GM23338 (cell line): ENCODE data around the gene FGGY. TPM values are rescaled to one million over a fixed set of nuclear protein-coding genes. Genes with fewer than 3 reads are reported as not detected.

ENCODE experiments used
- ATAC-seq: fragments of 200-7000 bp; cut with Tn5 transposase; 3 replicates; pipeline ENCODE4 v1.9.1; 2020
- DNase-seq: peaks from one replicate; pipeline ENCODE4 v3.0.0-alpha.2; 2015; ENCODE audit warnings: low spot score
- H2AFZ ChIP-seq: fragments of 200-600 bp; sonication (generic); 2 replicates; pipeline ENCODE4 v1.8.0; 2016; ENCODE audit warnings: antibody characterized with exemption, mild to moderate bottlenecking, moderate library complexity
- H3F3A ChIP-seq: fragments of 200-600 bp; sonication (generic); replicated peaks from 2 replicates; pipeline ENCODE4 v1.8.0; 2017; ENCODE audit warnings: antibody characterized with exemption, mixed run types, low read depth
- H3K27ac ChIP-seq: fragments of 200-600 bp; sonication (generic); 2 replicates; pipeline ENCODE4 v1.6.1; 2016; ENCODE audit warnings: low read depth
- H3K27me3 ChIP-seq: fragments of 200-600 bp; sonication (generic); 2 replicates; pipeline ENCODE4 v1.8.0; 2016; ENCODE audit warnings: mild to moderate bottlenecking, mixed run types, moderate library complexity; ENCODE audit not compliant: insufficient read depth
- H3K36me3 ChIP-seq: fragments of 200-600 bp; sonication (generic); 2 replicates; pipeline ENCODE4 v1.8.0; 2016; ENCODE audit warnings: mild to moderate bottlenecking; ENCODE audit not compliant: insufficient read depth
- H3K4me1 ChIP-seq: fragments of 200-600 bp; sonication (generic); 2 replicates; pipeline ENCODE4 v1.8.0; 2016; ENCODE audit warnings: mild to moderate bottlenecking, moderate library complexity; ENCODE audit not compliant: insufficient read depth
- H3K4me2 ChIP-seq: fragments of 200-600 bp; sonication (generic); 2 replicates; pipeline ENCODE4 v1.7.1; 2017; ENCODE audit warnings: mixed run types
- H3K4me3 ChIP-seq: fragments of 200-600 bp; sonication (generic); 2 replicates; pipeline ENCODE4 v1.6.1; 2016; ENCODE audit warnings: mixed run types
- H3K79me2 ChIP-seq: fragments of 200-600 bp; sonication (generic); replicated peaks from 2 replicates; pipeline ENCODE4 v1.8.0; 2017; ENCODE audit warnings: mild to moderate bottlenecking; ENCODE audit not compliant: insufficient read depth
- H3K9me2 ChIP-seq: fragments of 200-600 bp; sonication (generic); 2 replicates; pipeline ENCODE4 v1.8.0; 2017; ENCODE audit not compliant: insufficient read depth
- H4K20me1 ChIP-seq: fragments of 200-600 bp; sonication (generic); replicated peaks from 2 replicates; pipeline ENCODE4 v1.8.0; 2017; ENCODE audit warnings: mild to moderate bottlenecking; ENCODE audit not compliant: insufficient read depth
- H3K27ac Mint-ChIP-seq: 2 replicates; pipeline ENCODE4 v1.8.0; 2020; ENCODE audit warnings: inconsistent platforms, mild to moderate bottlenecking, moderate library complexity, mixed read lengths
- H3K27me3 Mint-ChIP-seq: 3 replicates; pipeline ENCODE4 v1.8.0; 2022; ENCODE audit warnings: low read depth, mild to moderate bottlenecking, moderate library complexity, mixed read lengths, inconsistent platforms; ENCODE audit not compliant: insufficient read depth, poor library complexity
- H3K36me3 Mint-ChIP-seq: 3 replicates; pipeline ENCODE4 v1.8.0; 2021; ENCODE audit warnings: low read depth, mild to moderate bottlenecking, inconsistent platforms, moderate library complexity, mixed read lengths
- H3K4me1 Mint-ChIP-seq: 3 replicates; pipeline ENCODE4 v1.8.0; 2020; ENCODE audit warnings: mild to moderate bottlenecking, inconsistent platforms, mixed read lengths
- H3K4me3 Mint-ChIP-seq: 3 replicates; pipeline ENCODE4 v1.8.0; 2021; ENCODE audit warnings: moderate library complexity, mild to moderate bottlenecking, inconsistent platforms, mixed read lengths
- H3K9me3 Mint-ChIP-seq: 3 replicates; pipeline ENCODE4 v1.8.0; 2020; ENCODE audit warnings: moderate library complexity, mild to moderate bottlenecking, inconsistent platforms, mixed read lengths
- CREB1 ChIP-seq: fragments of 250-450 bp; sonication (Bioruptor Pico); IDR thresholded peaks from 2 replicates; pipeline ENCODE4 v1.5.0; 2020; ENCODE audit warnings: low read depth, mild to moderate bottlenecking, moderate library complexity
- EZH2 ChIP-seq: fragments of 200-600 bp; sonication (generic); IDR thresholded peaks from one replicate; pipeline ENCODE4 v1.8.0; 2017; ENCODE audit warnings: antibody characterized with exemption, mild to moderate bottlenecking, low read depth; ENCODE audit not compliant: unreplicated experiment
- EZH2phosphoT487 ChIP-seq: fragments of 200-600 bp; sonication (generic); IDR thresholded peaks from one replicate; pipeline ENCODE4 v1.8.1; 2018; ENCODE audit warnings: antibody characterized with exemption; ENCODE audit not compliant: unreplicated experiment
- JUNB ChIP-seq: IDR thresholded peaks from one replicate; pipeline ENCODE4 v1.6.1; 2016; ENCODE audit warnings: antibody characterized with exemption; ENCODE audit not compliant: unreplicated experiment
- NANOG ChIP-seq: IDR thresholded peaks from 2 replicates; pipeline ENCODE4 v1.6.1; 2016; ENCODE audit warnings: antibody characterized with exemption, borderline replicate concordance
- POLR2AphosphoS5 ChIP-seq: IDR thresholded peaks from 2 replicates; pipeline ENCODE4 v1.6.1; 2016; ENCODE audit warnings: antibody characterized with exemption, low read depth
- STAT1 ChIP-seq: IDR thresholded peaks from one replicate; pipeline ENCODE4 v1.6.1; 2016; ENCODE audit warnings: antibody characterized with exemption; ENCODE audit not compliant: unreplicated experiment
- ZNF114 ChIP-seq: fragments of 250-450 bp; sonication (Bioruptor Pico); IDR thresholded peaks from 2 replicates; pipeline ENCODE4 v1.5.0; 2020; ENCODE audit warnings: mild to moderate bottlenecking, moderate library complexity
- ZNF331 ChIP-seq: fragments of 250-450 bp; sonication (Bioruptor Pico); IDR thresholded peaks from 2 replicates; pipeline ENCODE4 v1.5.0; 2020; ENCODE audit warnings: low read depth, mild to moderate bottlenecking, moderate library complexity
- polyA plus RNA-seq: library from polyadenylated mRNA; unstranded; fragments of >200 nt; fragmentation: Nextera tagmentation; extraction: Ambion mirVana; gene quantifications from 2 replicates; pipeline ENCODE4 v1.2.1, GENCODE V29; 2016
- total RNA-seq: library from RNA; depleted of rRNA; stranded (reverse); fragments of >200 nt; shearing (Covaris generic); gene quantifications from 2 replicates; pipeline ENCODE4 v1.2.3, GENCODE V29; 2014
- TF ChIP-seq, protein P1 (sequence below): IDR thresholded peaks from 2 replicates; pipeline ENCODE4 v1.6.1; 2016; ENCODE audit warnings: antibody characterized with exemption
- TF ChIP-seq, protein P2 (sequence below): fragments of 250-450 bp; sonication (Bioruptor Pico); IDR thresholded peaks from 2 replicates; pipeline ENCODE4 v1.5.0; 2020; ENCODE audit warnings: mild to moderate bottlenecking, moderate library complexity
- TF ChIP-seq, protein P3 (sequence below), 2 experiments: fragments of 200-600 bp in 1 of 2; sonication (generic) in 1 of 2; conservative IDR thresholded peaks; 2 replicates each; pipeline versions ENCODE4 v1.5.1 to v1.6.1; 2016 to 2017; ENCODE audit warnings: antibody characterized with exemption in 2 of 2, low read depth in 2 of 2, mild to moderate bottlenecking in 2 of 2, moderate library complexity in 1 of 2
- TF ChIP-seq, protein P4 (sequence below): IDR thresholded peaks from one replicate; pipeline ENCODE4 v1.6.1; 2018; ENCODE audit warnings: antibody characterized with exemption; ENCODE audit not compliant: unreplicated experiment

FGGY gene
- total and polyA plus RNA-seq, 2 experiments from 2014 or later: 10.9 to 21.4 TPM

DNA sequence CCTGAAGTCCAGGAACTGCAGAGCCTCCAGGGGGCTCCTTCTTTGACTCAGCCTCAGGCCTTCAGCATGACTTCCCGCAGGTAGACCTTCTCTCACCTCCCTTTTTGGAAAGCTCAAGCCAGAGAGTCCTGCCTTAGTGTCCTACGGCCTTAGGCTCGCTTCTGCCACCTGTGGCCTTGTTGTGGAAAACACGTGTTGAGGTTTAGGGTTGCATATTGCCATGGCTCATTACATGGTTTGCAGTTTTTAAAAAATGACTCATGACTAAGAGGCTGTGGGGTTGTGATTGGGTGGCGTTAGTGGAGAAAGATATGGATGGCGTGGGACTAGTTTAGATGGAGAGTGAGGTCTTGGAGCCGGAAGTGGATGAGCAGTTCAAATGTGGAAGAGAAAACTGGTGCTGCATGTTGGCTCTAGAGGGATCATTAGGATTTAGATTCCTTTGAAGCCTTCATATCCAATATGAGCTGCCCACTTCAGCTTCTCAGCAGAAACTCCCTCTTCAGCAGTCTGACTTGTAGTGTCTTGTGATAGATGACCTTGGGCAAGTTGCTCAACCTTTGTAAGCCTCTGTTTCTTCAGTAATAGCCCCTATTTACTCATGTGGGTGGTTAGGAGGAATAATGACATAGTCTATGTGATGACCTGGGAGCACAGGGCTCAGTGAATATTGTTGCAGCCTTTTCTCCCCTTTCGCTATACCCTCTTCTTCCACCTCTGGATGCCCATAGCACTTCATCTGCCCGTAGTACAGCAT, 6.5 kb upstream of the FGGY start:
- ATAC-seq: peak; percentile 97
- H3K4me1 Mint-ChIP-seq: peaks cover 3% of the 10 kb centered on the region; the same call in 2 of the 3 replicates
- Histone ChIP-seq H3K9me2 (no peaks in the 10 kb centered on the region), H3F3A (no peaks in the 10 kb centered on the region), H3K4me2 (no peak overlapping the region), H3K79me2 (no peaks in the 10 kb centered on the region), H3K36me3 (no peaks in the 10 kb centered on the region), H2AFZ (no peak overlapping the region), H4K20me1 (no peaks in the 10 kb centered on the region), H3K27me3 (0 out of 2 replicates have a peak, but pooled peaks cover 3% of the 10 kb centered on the region), H3K4me3 (no peak overlapping the region), H3K27ac (no peak overlapping the region), H3K4me1 (peaks cover 1% of the 10 kb centered on the region)
- H3K27me3 Mint-ChIP-seq: no peaks in the 10 kb centered on the region
- TF ChIP-seq ZNF114 (peak; percentile 54; the same call in 1 of the 2 replicates), EZH2 (no peak), POLR2AphosphoS5 (no peak), CREB1 (no peak), JUNB (no peak), ZNF331 (CRISPR knock-in tag) (no peak), EZH2phosphoT487 (no peak), NANOG (no peak), STAT1 (no peak)
- TF ChIP-seq, protein P1, sequence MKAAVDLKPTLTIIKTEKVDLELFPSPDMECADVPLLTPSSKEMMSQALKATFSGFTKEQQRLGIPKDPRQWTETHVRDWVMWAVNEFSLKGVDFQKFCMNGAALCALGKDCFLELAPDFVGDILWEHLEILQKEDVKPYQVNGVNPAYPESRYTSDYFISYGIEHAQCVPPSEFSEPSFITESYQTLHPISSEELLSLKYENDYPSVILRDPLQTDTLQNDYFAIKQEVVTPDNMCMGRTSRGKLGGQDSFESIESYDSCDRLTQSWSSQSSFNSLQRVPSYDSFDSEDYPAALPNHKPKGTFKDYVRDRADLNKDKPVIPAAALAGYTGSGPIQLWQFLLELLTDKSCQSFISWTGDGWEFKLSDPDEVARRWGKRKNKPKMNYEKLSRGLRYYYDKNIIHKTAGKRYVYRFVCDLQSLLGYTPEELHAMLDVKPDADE: no peak
- TF ChIP-seq, protein P2, sequence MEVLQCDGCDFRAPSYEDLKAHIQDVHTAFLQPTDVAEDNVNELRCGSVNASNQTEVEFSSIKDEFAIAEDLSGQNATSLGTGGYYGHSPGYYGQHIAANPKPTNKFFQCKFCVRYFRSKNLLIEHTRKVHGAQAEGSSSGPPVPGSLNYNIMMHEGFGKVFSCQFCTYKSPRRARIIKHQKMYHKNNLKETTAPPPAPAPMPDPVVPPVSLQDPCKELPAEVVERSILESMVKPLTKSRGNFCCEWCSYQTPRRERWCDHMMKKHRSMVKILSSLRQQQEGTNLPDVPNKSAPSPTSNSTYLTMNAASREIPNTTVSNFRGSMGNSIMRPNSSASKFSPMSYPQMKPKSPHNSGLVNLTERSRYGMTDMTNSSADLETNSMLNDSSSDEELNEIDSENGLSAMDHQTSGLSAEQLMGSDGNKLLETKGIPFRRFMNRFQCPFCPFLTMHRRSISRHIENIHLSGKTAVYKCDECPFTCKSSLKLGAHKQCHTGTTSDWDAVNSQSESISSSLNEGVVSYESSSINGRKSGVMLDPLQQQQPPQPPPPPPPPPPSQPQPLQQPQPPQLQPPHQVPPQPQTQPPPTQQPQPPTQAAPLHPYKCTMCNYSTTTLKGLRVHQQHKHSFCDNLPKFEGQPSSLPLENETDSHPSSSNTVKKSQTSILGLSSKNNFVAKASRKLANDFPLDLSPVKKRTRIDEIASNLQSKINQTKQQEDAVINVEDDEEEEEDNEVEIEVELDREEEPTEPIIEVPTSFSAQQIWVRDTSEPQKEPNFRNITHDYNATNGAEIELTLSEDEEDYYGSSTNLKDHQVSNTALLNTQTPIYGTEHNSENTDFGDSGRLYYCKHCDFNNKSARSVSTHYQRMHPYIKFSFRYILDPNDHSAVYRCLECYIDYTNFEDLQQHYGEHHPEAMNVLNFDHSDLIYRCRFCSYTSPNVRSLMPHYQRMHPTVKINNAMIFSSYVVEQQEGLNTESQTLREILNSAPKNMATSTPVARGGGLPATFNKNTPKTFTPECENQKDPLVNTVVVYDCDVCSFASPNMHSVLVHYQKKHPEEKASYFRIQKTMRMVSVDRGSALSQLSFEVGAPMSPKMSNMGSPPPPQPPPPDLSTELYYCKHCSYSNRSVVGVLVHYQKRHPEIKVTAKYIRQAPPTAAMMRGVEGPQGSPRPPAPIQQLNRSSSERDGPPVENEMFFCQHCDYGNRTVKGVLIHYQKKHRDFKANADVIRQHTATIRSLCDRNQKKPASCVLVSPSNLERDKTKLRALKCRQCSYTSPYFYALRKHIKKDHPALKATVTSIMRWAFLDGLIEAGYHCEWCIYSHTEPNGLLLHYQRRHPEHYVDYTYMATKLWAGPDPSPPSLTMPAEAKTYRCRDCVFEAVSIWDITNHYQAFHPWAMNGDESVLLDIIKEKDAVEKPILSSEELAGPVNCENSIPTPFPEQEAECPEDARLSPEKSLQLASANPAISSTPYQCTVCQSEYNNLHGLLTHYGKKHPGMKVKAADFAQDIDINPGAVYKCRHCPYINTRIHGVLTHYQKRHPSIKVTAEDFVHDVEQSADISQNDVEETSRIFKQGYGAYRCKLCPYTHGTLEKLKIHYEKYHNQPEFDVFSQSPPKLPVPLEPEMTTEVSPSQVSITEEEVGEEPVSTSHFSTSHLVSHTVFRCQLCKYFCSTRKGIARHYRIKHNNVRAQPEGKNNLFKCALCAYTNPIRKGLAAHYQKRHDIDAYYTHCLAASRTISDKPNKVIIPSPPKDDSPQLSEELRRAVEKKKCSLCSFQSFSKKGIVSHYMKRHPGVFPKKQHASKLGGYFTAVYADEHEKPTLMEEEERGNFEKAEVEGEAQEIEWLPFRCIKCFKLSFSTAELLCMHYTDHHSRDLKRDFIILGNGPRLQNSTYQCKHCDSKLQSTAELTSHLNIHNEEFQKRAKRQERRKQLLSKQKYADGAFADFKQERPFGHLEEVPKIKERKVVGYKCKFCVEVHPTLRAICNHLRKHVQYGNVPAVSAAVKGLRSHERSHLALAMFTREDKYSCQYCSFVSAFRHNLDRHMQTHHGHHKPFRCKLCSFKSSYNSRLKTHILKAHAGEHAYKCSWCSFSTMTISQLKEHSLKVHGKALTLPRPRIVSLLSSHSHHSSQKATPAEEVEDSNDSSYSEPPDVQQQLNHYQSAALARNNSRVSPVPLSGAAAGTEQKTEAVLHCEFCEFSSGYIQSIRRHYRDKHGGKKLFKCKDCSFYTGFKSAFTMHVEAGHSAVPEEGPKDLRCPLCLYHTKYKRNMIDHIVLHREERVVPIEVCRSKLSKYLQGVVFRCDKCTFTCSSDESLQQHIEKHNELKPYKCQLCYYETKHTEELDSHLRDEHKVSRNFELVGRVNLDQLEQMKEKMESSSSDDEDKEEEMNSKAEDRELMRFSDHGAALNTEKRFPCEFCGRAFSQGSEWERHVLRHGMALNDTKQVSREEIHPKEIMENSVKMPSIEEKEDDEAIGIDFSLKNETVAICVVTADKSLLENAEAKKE (CRISPR knock-in tag): peak; percentile 97
- TF ChIP-seq, protein P3, sequence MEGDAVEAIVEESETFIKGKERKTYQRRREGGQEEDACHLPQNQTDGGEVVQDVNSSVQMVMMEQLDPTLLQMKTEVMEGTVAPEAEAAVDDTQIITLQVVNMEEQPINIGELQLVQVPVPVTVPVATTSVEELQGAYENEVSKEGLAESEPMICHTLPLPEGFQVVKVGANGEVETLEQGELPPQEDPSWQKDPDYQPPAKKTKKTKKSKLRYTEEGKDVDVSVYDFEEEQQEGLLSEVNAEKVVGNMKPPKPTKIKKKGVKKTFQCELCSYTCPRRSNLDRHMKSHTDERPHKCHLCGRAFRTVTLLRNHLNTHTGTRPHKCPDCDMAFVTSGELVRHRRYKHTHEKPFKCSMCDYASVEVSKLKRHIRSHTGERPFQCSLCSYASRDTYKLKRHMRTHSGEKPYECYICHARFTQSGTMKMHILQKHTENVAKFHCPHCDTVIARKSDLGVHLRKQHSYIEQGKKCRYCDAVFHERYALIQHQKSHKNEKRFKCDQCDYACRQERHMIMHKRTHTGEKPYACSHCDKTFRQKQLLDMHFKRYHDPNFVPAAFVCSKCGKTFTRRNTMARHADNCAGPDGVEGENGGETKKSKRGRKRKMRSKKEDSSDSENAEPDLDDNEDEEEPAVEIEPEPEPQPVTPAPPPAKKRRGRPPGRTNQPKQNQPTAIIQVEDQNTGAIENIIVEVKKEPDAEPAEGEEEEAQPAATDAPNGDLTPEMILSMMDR (conservative IDR thresholded peaks at IDR 0.05; ENCODE audit: low read depth in 2 of 2): peak; percentile 66 to 80
- TF ChIP-seq, protein P4, sequence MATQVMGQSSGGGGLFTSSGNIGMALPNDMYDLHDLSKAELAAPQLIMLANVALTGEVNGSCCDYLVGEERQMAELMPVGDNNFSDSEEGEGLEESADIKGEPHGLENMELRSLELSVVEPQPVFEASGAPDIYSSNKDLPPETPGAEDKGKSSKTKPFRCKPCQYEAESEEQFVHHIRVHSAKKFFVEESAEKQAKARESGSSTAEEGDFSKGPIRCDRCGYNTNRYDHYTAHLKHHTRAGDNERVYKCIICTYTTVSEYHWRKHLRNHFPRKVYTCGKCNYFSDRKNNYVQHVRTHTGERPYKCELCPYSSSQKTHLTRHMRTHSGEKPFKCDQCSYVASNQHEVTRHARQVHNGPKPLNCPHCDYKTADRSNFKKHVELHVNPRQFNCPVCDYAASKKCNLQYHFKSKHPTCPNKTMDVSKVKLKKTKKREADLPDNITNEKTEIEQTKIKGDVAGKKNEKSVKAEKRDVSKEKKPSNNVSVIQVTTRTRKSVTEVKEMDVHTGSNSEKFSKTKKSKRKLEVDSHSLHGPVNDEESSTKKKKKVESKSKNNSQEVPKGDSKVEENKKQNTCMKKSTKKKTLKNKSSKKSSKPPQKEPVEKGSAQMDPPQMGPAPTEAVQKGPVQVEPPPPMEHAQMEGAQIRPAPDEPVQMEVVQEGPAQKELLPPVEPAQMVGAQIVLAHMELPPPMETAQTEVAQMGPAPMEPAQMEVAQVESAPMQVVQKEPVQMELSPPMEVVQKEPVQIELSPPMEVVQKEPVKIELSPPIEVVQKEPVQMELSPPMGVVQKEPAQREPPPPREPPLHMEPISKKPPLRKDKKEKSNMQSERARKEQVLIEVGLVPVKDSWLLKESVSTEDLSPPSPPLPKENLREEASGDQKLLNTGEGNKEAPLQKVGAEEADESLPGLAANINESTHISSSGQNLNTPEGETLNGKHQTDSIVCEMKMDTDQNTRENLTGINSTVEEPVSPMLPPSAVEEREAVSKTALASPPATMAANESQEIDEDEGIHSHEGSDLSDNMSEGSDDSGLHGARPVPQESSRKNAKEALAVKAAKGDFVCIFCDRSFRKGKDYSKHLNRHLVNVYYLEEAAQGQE: no peak
- no peak overlapping the region for H3K4me3 Mint-ChIP-seq
- no peaks in the 10 kb centered on the region for H3K9me3 Mint-ChIP-seq
- DNase-seq: peak; percentile 78
- H3K27ac Mint-ChIP-seq: no peak overlapping the region
- no peaks in the 10 kb centered on the region for H3K36me3 Mint-ChIP-seq
